OCI-LY7 (cell line): Measurements from ENCODE around the gene RARS2. TPM values are rescaled to one million over a fixed set of nuclear protein-coding genes. Genes with fewer than 3 reads are reported as not detected.

ENCODE experiments used
- BruUV-seq: library from RNA; stranded (reverse); fragments of 400-500 nt; replicated peaks from 2 replicates; lab custom pipeline; 2021; lab: Mats Ljungman, UMichigan
- CTCF ChIA-PET: fragments of 300-600 bp; sonication (Branson Sonifier 250); formaldehyde crosslinking; loops from one replicate; lab custom pipeline; 2022; ENCODE audit warnings: antibody characterized with exemption; ENCODE audit not compliant: unreplicated experiment; lab: Charles Lee
- POLR2A ChIA-PET: fragments of 300-600 bp; sonication (Branson Sonifier 250); formaldehyde crosslinking; loops from one replicate; lab custom pipeline; 2022; ENCODE audit warnings: antibody characterized with exemption; lab: Charles Lee
- DNase-seq: peaks from one replicate; pipeline ENCODE4 v3.0.0-alpha.2; 2015; ENCODE audit warnings: low spot score
- H2AFZ ChIP-seq: fragments of 200-600 bp; sonication (generic), shearing (Covaris generic); 2 replicates; pipeline ENCODE4 v1.6.1; 2014; ENCODE audit warnings: mild to moderate bottlenecking, antibody characterized with exemption, low read length, moderate library complexity
- H3K27ac ChIP-seq: fragments of 200-600 bp; sonication (generic); 2 replicates; pipeline ENCODE4 v1.5.1; 2014; ENCODE audit warnings: mixed run types, low read depth, mild to moderate bottlenecking, moderate library complexity, low read length, inconsistent platforms; ENCODE audit not compliant: poor library complexity, severe bottlenecking
- H3K36me3 ChIP-seq: fragments of 200-600 bp; sonication (generic); 2 replicates; pipeline ENCODE4 v1.6.1; 2014; ENCODE audit warnings: mild to moderate bottlenecking, antibody characterized with exemption, low read length, moderate library complexity, mixed read lengths; ENCODE audit not compliant: insufficient read depth
- H3K4me1 ChIP-seq: fragments of 200-600 bp; sonication (generic); 2 replicates; pipeline ENCODE4 v1.5.1; 2014; ENCODE audit warnings: mild to moderate bottlenecking, low read length; ENCODE audit not compliant: insufficient read depth, poor library complexity, severe bottlenecking
- H3K4me2 ChIP-seq: fragments of 200-600 bp; sonication (generic); 2 replicates; pipeline ENCODE4 v1.6.1; 2014; ENCODE audit warnings: mild to moderate bottlenecking, low read length
- H3K4me3 ChIP-seq: fragments of 200-600 bp; sonication (generic); 2 replicates; pipeline ENCODE4 v1.5.1; 2014; ENCODE audit warnings: mild to moderate bottlenecking, low read depth, low read length; ENCODE audit not compliant: poor library complexity, severe bottlenecking
- H3K79me2 ChIP-seq: fragments of 200-600 bp; sonication (generic); 2 replicates; pipeline ENCODE4 v1.6.1; 2016; ENCODE audit warnings: low read depth, mild to moderate bottlenecking, low read length, moderate library complexity, mixed read lengths; ENCODE audit not compliant: insufficient read depth
- H3K9me2 ChIP-seq: fragments of 200-600 bp; sonication (generic); 2 replicates; pipeline ENCODE4 v1.6.1; 2016; ENCODE audit warnings: mild to moderate bottlenecking, low read length, mixed read lengths; ENCODE audit not compliant: insufficient read depth
- H3K9me3 ChIP-seq: fragments of 200-600 bp; sonication (generic); 2 replicates; pipeline ENCODE4 v1.6.1; 2014; ENCODE audit warnings: mild to moderate bottlenecking, mixed run types, low read length, mixed read lengths
- H4K20me1 ChIP-seq: fragments of 200-600 bp; sonication (generic); 2 replicates; pipeline ENCODE4 v1.6.1; 2014; ENCODE audit warnings: mild to moderate bottlenecking, antibody characterized with exemption, low read length, moderate library complexity, mixed read lengths; ENCODE audit not compliant: insufficient read depth
- CTCF ChIP-seq: fragments of 200-600 bp; sonication (generic); conservative IDR thresholded peaks from 2 replicates; pipeline ENCODE4 v1.5.1; 2014; ENCODE audit warnings: mild to moderate bottlenecking, antibody characterized with exemption, low read length, moderate library complexity, mixed read lengths
- EZH2phosphoT487 ChIP-seq: fragments of 200-600 bp; sonication (generic); IDR thresholded peaks from 2 replicates; pipeline ENCODE4 v1.6.1; 2018; ENCODE audit warnings: low read depth, borderline replicate concordance, mild to moderate bottlenecking, mixed run types, antibody characterized with exemption, low read length, moderate library complexity, mixed read lengths
- intact Hi-C: fragments of 100-400 bp; cut with micrococcal nuclease; formaldehyde crosslinking; loops from one replicate; pipeline ENCODE4 v1.10.0; 2022; ENCODE audit not compliant: unreplicated experiment
- total RNA-seq, 2 experiments: library from RNA; depleted of rRNA in 1 of 2; stranded (reverse); fragments of >200 nt in 1 of 2; shearing (Covaris generic) in 1 of 2; gene quantifications; 2 replicates each; pipeline ENCODE4 v1.2.3, GENCODE V29; 2014 to 2022

RARS2 gene
- total RNA-seq, 2 experiments from 2014 or later, result 21.4 to 36.0 TPM

- CTCF ChIA-PET, result no interaction called here
- no TSS peak for BruUV-seq
- Histone ChIP-seq H4K20me1 (no peaks in the 10 kb centered on the region), H3K4me1 (no peaks in the 10 kb centered on the region), H3K9me2 (no peaks in the 10 kb centered on the region), H3K27ac (no peak overlapping the region), H3K4me2 (no peak overlapping the region), H3K9me3 (no peaks in the 10 kb centered on the region), H3K36me3 (peaks cover 59% of the 10 kb centered on the region), H3K4me3 (no peak overlapping the region), H2AFZ (no peak overlapping the region), H3K79me2 (0 out of 2 replicates have a peak, but pooled peaks cover 6% of the 10 kb centered on the region)
- POLR2A ChIA-PET, result interaction anchor here (0.6 kb wide), 2 partner anchors 13 to 38 kb away, joined by 3 to 5 read pairs; no protein-coding TSS in a partner anchor
- intact Hi-C loops, result no loop called here
- DNase-seq, result no peak
- no peak for TF ChIP-seq EZH2phosphoT487
- TF ChIP-seq CTCF, result no peak
Measured at GRCh38 chr6:87481931-87482330, 107.9 kb downstream of the RARS2 start.

- intact Hi-C loops, result loop anchor here (2.0 to 5.0 kb wide), 4 partner anchors 65 to 694 kb away; partner anchors contain the start of genes CNR1 and ZNF292
- peak overlapping the region; percentile 74 for H3K4me3 ChIP-seq
- H3K4me2 ChIP-seq, result peak overlapping the region; percentile 81
- no peak for TF ChIP-seq CTCF
- TF ChIP-seq EZH2phosphoT487, result no peak
- peak overlapping the region; percentile 35 for H3K27ac ChIP-seq
- peak; percentile 73 for DNase-seq
- POLR2A ChIA-PET, result no interaction called here
- no peaks in the 10 kb centered on the region for H3K9me3 ChIP-seq
- CTCF ChIA-PET, result no interaction called here
- peaks cover 25% of the 10 kb centered on the region for H3K4me1 ChIP-seq
- H3K79me2 ChIP-seq, result peaks cover 38% of the 10 kb centered on the region
- peaks cover 5% of the 10 kb centered on the region; the same call in 1 of the 2 replicates for H4K20me1 ChIP-seq
- H2AFZ ChIP-seq, result peak overlapping the region; percentile 94
- H3K9me2 ChIP-seq, result no peaks in the 10 kb centered on the region
- no TSS peak for BruUV-seq
- H3K36me3 ChIP-seq, result peaks cover 13% of the 10 kb centered on the region
Measured at GRCh38 chr6:87473419-87473903, 116.3 kb downstream of the RARS2 start.
